ENCODE results near the gene ANKMY1. TPM values are rescaled to one million over a fixed set of nuclear protein-coding genes. Genes with fewer than 3 reads are reported as not detected.

ANKMY1 gene
- total and polyA plus RNA-seq, 2 of the 8 experiments (the other 6 are each of a cell fraction or from before 2014, with no cell fraction given) = 4.5 to 4.8 TPM

DNA sequence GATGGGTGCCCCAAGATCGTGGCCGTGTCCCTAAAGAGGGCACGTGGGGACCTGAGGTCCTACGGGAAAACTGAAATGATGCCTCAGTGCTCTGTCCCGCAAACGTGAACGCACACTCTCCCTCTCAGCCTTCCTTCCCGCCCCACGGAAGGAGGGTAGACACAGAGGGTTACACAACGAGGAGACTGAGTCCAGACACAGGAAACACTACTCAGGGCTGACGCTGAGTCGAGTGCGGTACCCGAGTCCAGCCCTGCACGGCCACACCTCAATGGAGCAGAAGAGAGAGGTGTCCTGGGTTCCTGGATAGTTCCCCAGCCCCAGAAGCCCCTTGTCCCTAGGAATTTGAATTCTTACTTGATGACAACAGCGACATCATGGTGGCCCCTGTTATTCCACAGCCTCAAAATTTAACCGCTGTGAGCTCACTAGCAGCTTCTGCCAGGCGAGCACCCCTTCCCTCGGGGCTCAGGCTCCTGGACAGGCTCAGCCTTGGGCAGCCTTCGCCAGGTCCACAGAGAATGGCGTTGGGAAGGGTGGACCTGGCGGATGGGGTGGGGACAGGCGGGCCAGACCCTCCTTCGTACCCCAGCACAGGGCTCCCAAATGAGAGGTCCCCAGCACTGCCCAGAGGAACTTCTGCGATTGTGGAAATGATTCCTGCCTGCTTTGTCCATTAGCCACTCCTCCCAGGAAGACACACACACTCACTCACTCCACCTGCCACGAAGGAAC, 9.5 kb upstream of the ANKMY1 start:
- CTCF ChIA-PET (ENCODE audit: partially characterized antibody) = interaction anchor here (0.8 to 5.3 kb wide), 7 partner anchors 10 to 126 kb away, joined by 3 to 37 read pairs (median 5); partner anchors contain the start of genes ANKMY1 and CAPN10
- no peak for FAIRE-seq
- WGBS, 2 experiments (ENCODE audit: extremely low coverage in 1 of 2, insufficient coverage in 1 of 2, insufficient read length in 1 of 2, insufficient replicate concordance in 2 of 2, low coverage in 1 of 2, low lambda C conversion rate in 2 of 2, missing lambda C conversion rate in 1 of 2) = 66% methylated on average over 26 of the region's 26 CpGs; no CpG with 5 or more reads in 1 of the 2 experiments

More for the DNA sequence above, 9.5 kb upstream of the ANKMY1 start:
- Histone ChIP-seq H4K91ac (replicated peaks; ENCODE audit: insufficient read length, low read length) (no peak overlapping the region), H2AFZ (ENCODE audit: low read length) (no peak overlapping the region), H2BK12ac (ENCODE audit: low read depth, low read length) (peak overlapping the region; percentile 35; the same call in 1 of the 2 replicates), H3K23ac (ENCODE audit: insufficient read length) (no peak overlapping the region), H3K79me1 (ENCODE audit: low read depth, low read length) (no peaks in the 10 kb centered on the region), H3K27me3 (replicated peaks in 1 of 4; ENCODE audit: control insufficient read depth in 3 of 4, extremely low read depth in 1 of 4, insufficient read depth in 3 of 4, low read length in 3 of 4) (peaks cover 18 to 34% (median 30%) of the 10 kb centered on the region in 4 experiments), H2AK5ac (ENCODE audit: low read depth, low read length) (peak overlapping the region; percentile 82; the same call in 1 of the 2 replicates), H4K8ac (ENCODE audit: extremely low read depth, insufficient read depth, low read length) (peak overlapping the region; percentile 75), H2BK5ac (ENCODE audit: low read depth, low read length) (no peak overlapping the region; the same call in 1 of the 2 replicates), H3K79me2 (ENCODE audit: control insufficient read depth in 1 of 2, insufficient read depth in 2 of 2, low read length in 2 of 2) (no peaks in the 10 kb centered on the region), H3K18ac (ENCODE audit: extremely low read depth, low read length) (0 out of 2 replicates have a peak overlapping the region, but pooled peaks have one; percentile 0), H2BK20ac (ENCODE audit: low read length) (no peak overlapping the region), H3K4me2 (ENCODE audit: insufficient read depth in 1 of 2, low read depth in 2 of 2, low read length in 2 of 2) (peak overlapping the region; percentile 81 to 88), H3K9me3 (ENCODE audit: insufficient read depth in 2 of 2, low read depth in 1 of 2, low read length in 1 of 2) (no peaks in the 10 kb centered on the region), H2BK15ac (ENCODE audit: low read length) (no peak overlapping the region; the same call in 1 of the 2 replicates), H3K23me2 (ENCODE audit: low read depth, low read length) (peaks cover 10% of the 10 kb centered on the region; the same call in 1 of the 2 replicates), H3K14ac (ENCODE audit: insufficient read length) (no peak overlapping the region), H3K27ac (ENCODE audit: low read depth, low read length) (no peak overlapping the region), H4K20me1 (replicated peaks in 1 of 2; ENCODE audit: control insufficient read depth in 1 of 2, insufficient read depth in 2 of 2, low read length in 2 of 2) (peaks cover 3 to 17% of the 10 kb centered on the region in 2 experiments), H2BK120ac (replicated peaks; ENCODE audit: low read depth, low read length) (no peak overlapping the region), H3K4ac (replicated peaks; ENCODE audit: insufficient read length, low read depth, low read length) (no peak overlapping the region), H3K4me1 (replicated peaks in 1 of 4; ENCODE audit: control insufficient read depth in 3 of 4, insufficient read depth in 4 of 4, low read length in 3 of 4) (peaks cover 0 to 29% (median 21%) of the 10 kb centered on the region in 4 experiments; a peak in 6 of 7 replicates), H4K5ac (ENCODE audit: insufficient read length, low read depth, low read length) (no peak overlapping the region), H3K36me3 (ENCODE audit: control insufficient read depth in 2 of 4, insufficient read depth in 4 of 4, low read length in 3 of 4) (no peaks in the 10 kb centered on the region), H3K4me3 (ENCODE audit: extremely low read depth in 1 of 4, insufficient read depth in 2 of 4, low read depth in 3 of 4, low read length in 4 of 4) (peak overlapping the region; percentile 40 to 65 (median 52)), H3K56ac (replicated peaks; ENCODE audit: insufficient read length, low read depth, low read length) (no peak overlapping the region), H3K9ac (replicated peaks in 1 of 4; ENCODE audit: extremely low read depth in 1 of 4, low read depth in 3 of 4, low read length in 3 of 4) (no peak overlapping the region; a peak in 1 of 7 replicates)
- POLR2A ChIA-PET (ENCODE audit: partially characterized antibody) = interaction anchor here (3.0 kb wide), 1 partner anchor 19 kb away, joined by 21 read pairs; the partner anchor contains the start of gene CAPN10
- TF ChIP-seq SUZ12 (IDR thresholded peaks at IDR 0.05; ENCODE audit: low read length) (peak; percentile 69; the same call in 1 of the 2 replicates), SIN3A (conservative IDR thresholded peaks at IDR 0.05 in 1 of 2, IDR thresholded peaks at IDR 0.05 in 1 of 2; ENCODE audit: low read depth in 1 of 2, low read length in 2 of 2) (no peak), RNF2 (IDR thresholded peaks at IDR 0.05; ENCODE audit: borderline replicate concordance, low read depth, low read length, missing control alignments, poor library complexity, severe bottlenecking) (peak; percentile 46), EZH2 (IDR thresholded peaks at IDR 0.05; ENCODE audit: low read depth, low read length, severe bottlenecking) (peak; percentile 43)
- DNase-seq (ENCODE audit: low read depth in 1 of 2, low spot score in 2 of 2) = peak in 1 of 2 experiments; percentile 43
